Measurements from ENCODE around the gene FASN.

The FASN gene

DNA sequence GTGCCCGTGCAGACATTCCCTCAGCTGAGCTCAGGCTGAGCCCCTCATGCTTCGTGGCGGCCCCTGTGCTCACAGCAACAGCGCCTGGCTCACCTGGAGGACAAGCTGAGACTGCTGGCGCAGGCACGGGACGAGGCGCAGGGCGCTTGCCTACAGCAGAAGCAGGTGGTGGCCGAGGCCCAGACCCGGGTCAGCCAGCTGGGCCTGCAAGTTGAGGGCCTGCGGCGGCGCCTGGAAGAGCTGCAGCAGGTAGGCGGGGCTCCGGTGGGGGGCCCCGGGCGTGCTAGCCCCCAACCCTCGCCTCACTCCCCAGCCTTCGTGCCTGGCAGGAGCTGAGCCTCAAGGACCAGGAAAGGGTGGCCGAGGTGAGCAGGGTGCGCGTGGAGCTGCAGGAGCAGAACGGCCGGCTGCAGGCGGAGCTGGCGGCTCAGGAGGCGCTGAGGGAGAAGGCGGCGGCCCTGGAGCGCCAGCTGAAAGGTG is 68.0 kb downstream of the FASN start:
- no peak for TF ChIP-seq JUND (IDR thresholded peaks at IDR 0.05; ENCODE audit: low read depth)
- DNase-seq (ENCODE audit: low read depth in 1 of 2, low spot score in 1 of 2) = no peak
- in situ Hi-C loops (cut with HindIII; ENCODE audit: low pct_unique_long_range_greater_than_20kb, low sequenced_read_pairs) = no loop called here

DNA sequence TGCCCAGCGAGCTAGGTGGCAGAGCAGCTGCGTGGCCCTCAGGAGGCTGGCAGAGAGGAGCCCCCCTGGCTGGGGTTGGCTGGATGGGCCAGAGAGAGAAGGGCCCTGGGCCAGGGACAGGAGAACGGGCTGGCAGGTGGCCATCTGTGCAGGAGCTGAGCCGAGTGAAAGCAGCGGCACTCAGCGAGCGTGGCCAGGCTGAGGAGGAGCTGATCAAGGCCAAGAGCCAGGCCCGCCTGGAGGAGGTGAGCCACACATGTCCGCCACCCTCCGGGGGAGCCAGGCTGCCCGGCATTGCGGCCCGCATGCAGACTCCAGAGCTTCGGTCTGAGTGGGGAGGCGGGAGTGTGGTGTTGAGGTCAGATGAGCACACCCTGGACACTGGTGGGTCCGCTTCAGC is 68.6 kb downstream of the FASN start:
- no peak for TF ChIP-seq JUND (IDR thresholded peaks at IDR 0.05; ENCODE audit: low read depth)
- no peak for DNase-seq (ENCODE audit: low read depth in 1 of 2, low spot score in 1 of 2)
- in situ Hi-C loops (cut with HindIII; ENCODE audit: low pct_unique_long_range_greater_than_20kb, low sequenced_read_pairs) = no loop called here

DNA sequence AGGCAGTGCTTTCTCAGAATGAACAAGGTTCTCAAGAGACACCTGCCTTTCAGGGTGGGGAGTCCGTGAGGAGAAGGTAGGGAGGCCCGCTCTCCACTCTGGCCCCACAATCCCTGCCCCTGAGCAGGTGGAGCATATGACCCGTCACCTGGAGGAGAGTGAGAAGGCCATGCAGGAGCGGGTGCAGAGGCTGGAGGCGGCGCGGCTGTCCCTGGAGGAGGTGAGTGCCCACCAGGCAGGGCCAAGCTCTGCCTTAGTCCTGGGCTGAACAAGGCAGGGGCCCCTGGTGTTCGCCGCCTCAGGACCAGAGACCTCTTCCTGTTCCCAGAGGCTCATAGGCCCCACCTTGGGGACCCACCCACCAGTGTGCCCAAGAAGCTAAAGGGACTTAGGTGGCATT is 69.1 kb downstream of the FASN start:
- no peak for DNase-seq (ENCODE audit: low read depth in 1 of 2, low spot score in 1 of 2)
- no peak for TF ChIP-seq JUND (IDR thresholded peaks at IDR 0.05; ENCODE audit: low read depth)
- in situ Hi-C loops (cut with HindIII; ENCODE audit: low pct_unique_long_range_greater_than_20kb, low sequenced_read_pairs) = no loop called here

All from T47D (cell line).